ENCODE measurements around the gene MAPRE3.

Gene MAPRE3

DNA sequence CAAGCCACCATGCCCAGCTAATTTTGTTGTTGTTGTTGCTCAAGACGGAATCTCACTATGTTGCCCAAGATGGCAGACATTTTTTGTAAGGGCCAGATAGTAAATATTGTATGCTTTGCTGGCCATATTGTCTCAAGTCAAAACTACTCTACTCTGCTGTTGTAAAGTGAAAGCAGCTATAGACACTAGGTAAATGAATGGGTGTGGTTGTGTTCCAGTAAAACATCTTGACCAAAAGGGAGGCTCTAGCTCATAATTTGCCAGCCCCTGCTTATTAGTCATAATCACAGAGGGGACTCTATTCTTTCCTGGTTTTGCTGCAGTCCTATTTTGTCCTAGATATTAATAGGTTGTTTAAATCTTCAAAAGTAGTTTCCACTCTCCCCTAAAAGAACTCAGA is 24.5 kb downstream of the MAPRE3 start:
- Histone ChIP-seq H3K9ac (ENCODE audit: insufficient read length, low read depth) (no peak overlapping the region), H3K4me3 (ENCODE audit: insufficient read length, low read depth) (no peak overlapping the region)
- no peak for TF ChIP-seq ZNF274 (IDR thresholded peaks at IDR 0.05; ENCODE audit: low read depth, low read length)
- TF ChIP-seq YY1 (IDR thresholded peaks at IDR 0.05; ENCODE audit: insufficient read depth, insufficient read length), result no peak
- no peak for TF ChIP-seq SUZ12 (IDR thresholded peaks at IDR 0.05; ENCODE audit: extremely low read depth, insufficient read depth, insufficient read length)

DNA sequence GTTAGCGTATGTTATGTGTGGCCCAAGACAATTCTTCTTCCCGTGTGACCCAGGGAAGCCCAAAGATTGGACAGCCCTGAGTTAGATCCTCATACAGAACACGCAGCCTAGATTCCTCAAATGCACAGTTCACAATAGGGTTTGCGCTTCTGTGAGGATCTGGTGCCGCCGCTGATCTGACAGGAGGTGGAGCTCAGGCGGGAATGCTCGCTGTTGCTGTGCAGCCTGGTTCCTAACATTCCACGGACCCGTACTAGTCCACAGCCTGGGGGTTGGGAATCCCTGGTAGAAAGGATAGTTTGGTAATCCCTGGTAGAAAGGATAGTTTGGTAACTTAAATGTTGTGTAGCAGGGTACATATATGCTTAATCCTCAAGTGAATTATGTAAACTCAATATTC is 27.0 kb downstream of the MAPRE3 start:
- Histone ChIP-seq H3K36me3 (ENCODE audit: insufficient read depth, insufficient read length, low read length) (no peaks in the 10 kb centered on the region), H3K4me3 (ENCODE audit: insufficient read length, low read depth) (no peak overlapping the region), H3K27me3 (ENCODE audit: insufficient read depth, insufficient read length) (no peaks in the 10 kb centered on the region), H3K9ac (ENCODE audit: insufficient read length, low read depth) (no peak overlapping the region), H3K9me3 (ENCODE audit: insufficient read depth, low read length) (no peaks in the 10 kb centered on the region), H3K4me1 (ENCODE audit: insufficient read depth, insufficient read length) (no peaks in the 10 kb centered on the region)
- no peak for DNase-seq (ENCODE audit: low read depth, low spot score)
- no peak for TF ChIP-seq SUZ12 (IDR thresholded peaks at IDR 0.05; ENCODE audit: extremely low read depth, insufficient read depth, insufficient read length)
- no peak for TF ChIP-seq YY1 (IDR thresholded peaks at IDR 0.05; ENCODE audit: insufficient read depth, insufficient read length)
- no peak for TF ChIP-seq ZNF274 (IDR thresholded peaks at IDR 0.05; ENCODE audit: low read depth, low read length)

More for the DNA sequence above, 24.5 kb downstream of the MAPRE3 start:
- DNase-seq (ENCODE audit: low read depth, low spot score), result no peak
- no peaks in the 10 kb centered on the region for H3K4me1 ChIP-seq (ENCODE audit: insufficient read depth, insufficient read length)
- H3K9me3 ChIP-seq (ENCODE audit: insufficient read depth, low read length), result no peaks in the 10 kb centered on the region
- H3K27me3 ChIP-seq (ENCODE audit: insufficient read depth, insufficient read length), result no peaks in the 10 kb centered on the region
- no peaks in the 10 kb centered on the region for H3K36me3 ChIP-seq (ENCODE audit: insufficient read depth, insufficient read length, low read length)

DNA sequence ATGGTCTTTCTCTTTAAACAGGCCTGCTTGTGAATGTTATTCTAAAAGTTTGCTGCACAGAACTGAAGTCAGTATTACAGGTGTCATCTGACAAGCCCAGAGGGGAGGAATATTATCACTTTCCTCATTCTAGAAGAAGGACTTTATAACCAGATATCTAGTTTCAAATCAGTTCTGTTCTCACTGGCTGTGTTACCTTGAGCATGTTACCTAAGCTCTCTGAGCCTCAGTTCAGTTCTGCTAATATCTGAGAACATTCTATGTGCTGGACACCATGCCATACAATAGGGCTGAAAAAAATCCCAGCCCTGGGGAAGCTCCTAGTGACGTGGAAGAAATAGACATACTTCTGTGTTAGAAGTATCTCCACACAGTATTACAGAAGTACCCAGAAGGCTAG is 27.9 kb downstream of the MAPRE3 start:
- no peak for DNase-seq (ENCODE audit: low read depth, low spot score)
- no peak for TF ChIP-seq SUZ12 (IDR thresholded peaks at IDR 0.05; ENCODE audit: extremely low read depth, insufficient read depth, insufficient read length)
- no peak for TF ChIP-seq ZNF274 (IDR thresholded peaks at IDR 0.05; ENCODE audit: low read depth, low read length)
- H3K27me3 ChIP-seq (ENCODE audit: insufficient read depth, insufficient read length), result no peaks in the 10 kb centered on the region
- no peaks in the 10 kb centered on the region for H3K9me3 ChIP-seq (ENCODE audit: insufficient read depth, low read length)
- H3K36me3 ChIP-seq (ENCODE audit: insufficient read depth, insufficient read length, low read length), result no peaks in the 10 kb centered on the region
- no peak overlapping the region for H3K9ac ChIP-seq (ENCODE audit: insufficient read length, low read depth)
- no peak overlapping the region for H3K4me3 ChIP-seq (ENCODE audit: insufficient read length, low read depth)
- no peaks in the 10 kb centered on the region for H3K4me1 ChIP-seq (ENCODE audit: insufficient read depth, insufficient read length)

DNA sequence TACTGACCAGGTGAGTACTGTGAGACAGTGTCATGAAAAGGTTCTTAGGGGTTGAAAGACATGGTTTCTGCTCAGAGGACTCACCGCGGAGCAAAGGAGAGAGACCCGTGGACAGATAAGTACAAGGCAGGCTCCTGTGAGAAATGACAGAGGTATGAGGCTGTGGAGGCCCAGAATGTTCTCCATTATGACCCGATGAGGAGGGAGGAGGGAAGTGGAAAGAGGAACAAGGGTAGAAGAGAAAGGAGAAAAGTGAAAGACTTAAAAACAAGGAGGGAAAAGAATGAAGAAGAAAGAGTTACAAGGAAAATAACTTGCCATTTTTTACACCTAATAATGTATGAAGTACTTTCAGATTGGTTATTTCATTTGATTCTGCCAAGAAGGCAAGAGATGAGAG is 29.8 kb downstream of the MAPRE3 start:
- TF ChIP-seq ZNF274 (IDR thresholded peaks at IDR 0.05; ENCODE audit: low read depth, low read length), result no peak
- no peak for TF ChIP-seq SUZ12 (IDR thresholded peaks at IDR 0.05; ENCODE audit: extremely low read depth, insufficient read depth, insufficient read length)
- no peak for TF ChIP-seq YY1 (IDR thresholded peaks at IDR 0.05; ENCODE audit: insufficient read depth, insufficient read length)
- H3K27me3 ChIP-seq (ENCODE audit: insufficient read depth, insufficient read length), result no peaks in the 10 kb centered on the region
- H3K9ac ChIP-seq (ENCODE audit: insufficient read length, low read depth), result no peak overlapping the region
- H3K4me1 ChIP-seq (ENCODE audit: insufficient read depth, insufficient read length), result no peaks in the 10 kb centered on the region
- H3K4me3 ChIP-seq (ENCODE audit: insufficient read length, low read depth), result no peak overlapping the region
- H3K36me3 ChIP-seq (ENCODE audit: insufficient read depth, insufficient read length, low read length), result no peaks in the 10 kb centered on the region
- no peaks in the 10 kb centered on the region for H3K9me3 ChIP-seq (ENCODE audit: insufficient read depth, low read length)
- no peak for DNase-seq (ENCODE audit: low read depth, low spot score)

DNA sequence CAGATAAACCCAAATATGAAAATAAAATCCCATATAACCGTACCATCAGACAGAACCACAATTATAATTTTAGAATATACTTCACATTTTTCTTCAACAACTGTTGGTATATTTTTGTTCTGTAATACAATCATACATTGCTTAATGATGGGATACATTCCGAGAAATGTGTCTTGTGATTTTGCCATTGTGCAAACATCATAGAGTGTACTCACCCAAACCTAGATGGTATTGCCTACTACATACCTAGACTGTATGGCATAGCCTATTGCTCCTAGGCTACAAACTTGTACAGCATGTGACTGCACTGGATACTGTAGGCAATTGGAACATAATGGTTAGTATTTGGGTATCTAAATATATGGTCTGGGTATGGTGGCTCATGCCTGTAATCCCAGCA is 30.6 kb downstream of the MAPRE3 start:
- TF ChIP-seq YY1 (IDR thresholded peaks at IDR 0.05; ENCODE audit: insufficient read depth, insufficient read length), result no peak
- no peak for TF ChIP-seq SUZ12 (IDR thresholded peaks at IDR 0.05; ENCODE audit: extremely low read depth, insufficient read depth, insufficient read length)
- no peak for TF ChIP-seq ZNF274 (IDR thresholded peaks at IDR 0.05; ENCODE audit: low read depth, low read length)
- no peaks in the 10 kb centered on the region for H3K9me3 ChIP-seq (ENCODE audit: insufficient read depth, low read length)
- H3K9ac ChIP-seq (ENCODE audit: insufficient read length, low read depth), result no peak overlapping the region
- no peak for DNase-seq (ENCODE audit: low read depth, low spot score)
- no peak overlapping the region for H3K4me3 ChIP-seq (ENCODE audit: insufficient read length, low read depth)
- H3K4me1 ChIP-seq (ENCODE audit: insufficient read depth, insufficient read length), result no peaks in the 10 kb centered on the region
- no peaks in the 10 kb centered on the region for H3K36me3 ChIP-seq (ENCODE audit: insufficient read depth, insufficient read length, low read length)
- H3K27me3 ChIP-seq (ENCODE audit: insufficient read depth, insufficient read length), result no peaks in the 10 kb centered on the region

DNA sequence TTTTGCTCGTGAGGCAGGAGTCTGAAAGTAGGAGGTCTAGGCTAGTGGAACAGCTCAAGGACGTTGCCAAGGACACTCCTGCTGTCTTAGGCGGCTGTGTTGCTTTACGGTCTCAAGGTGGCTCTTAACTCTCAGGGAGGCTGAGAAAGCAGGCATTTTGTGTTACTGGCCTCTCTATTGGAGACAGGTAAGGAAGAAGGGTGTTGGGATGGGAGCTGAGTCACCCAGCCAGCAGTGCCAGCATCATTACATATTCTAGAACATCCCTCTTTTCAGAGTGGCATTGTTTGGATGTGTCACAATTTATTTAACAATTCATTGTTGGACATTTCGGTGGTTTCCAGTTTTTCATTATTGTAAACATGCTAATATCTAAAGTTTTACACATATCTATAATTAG is 31.5 kb downstream of the MAPRE3 start:
- Histone ChIP-seq H3K4me3 (ENCODE audit: insufficient read length, low read depth) (no peak overlapping the region), H3K4me1 (ENCODE audit: insufficient read depth, insufficient read length) (no peaks in the 10 kb centered on the region), H3K9me3 (ENCODE audit: insufficient read depth, low read length) (no peaks in the 10 kb centered on the region), H3K36me3 (ENCODE audit: insufficient read depth, insufficient read length, low read length) (no peaks in the 10 kb centered on the region), H3K27me3 (ENCODE audit: insufficient read depth, insufficient read length) (no peaks in the 10 kb centered on the region), H3K9ac (ENCODE audit: insufficient read length, low read depth) (no peak overlapping the region)
- DNase-seq (ENCODE audit: low read depth, low spot score), result no peak
- TF ChIP-seq ZNF274 (IDR thresholded peaks at IDR 0.05; ENCODE audit: low read depth, low read length), result no peak
- no peak for TF ChIP-seq YY1 (IDR thresholded peaks at IDR 0.05; ENCODE audit: insufficient read depth, insufficient read length)
- TF ChIP-seq SUZ12 (IDR thresholded peaks at IDR 0.05; ENCODE audit: extremely low read depth, insufficient read depth, insufficient read length), result no peak

DNA sequence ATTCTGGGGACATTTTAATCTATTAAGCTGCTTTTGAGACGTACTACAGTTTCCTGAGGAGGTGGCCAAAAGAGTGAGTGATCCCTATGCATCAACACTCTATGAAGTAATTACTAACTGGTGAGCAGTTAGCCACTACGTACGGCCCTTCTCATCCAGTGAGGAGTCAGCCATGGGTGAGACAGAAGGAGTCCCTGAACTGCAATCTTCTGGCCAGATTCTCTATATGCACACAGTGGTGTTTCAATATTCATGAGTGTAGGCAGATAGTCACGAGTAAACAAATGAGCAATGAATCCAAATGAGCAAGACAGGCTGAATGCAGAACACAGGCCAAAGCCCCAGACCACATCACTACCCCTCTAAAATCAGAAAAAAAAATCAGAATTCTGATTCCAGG is 32.6 kb downstream of the MAPRE3 start:
- Histone ChIP-seq H3K36me3 (ENCODE audit: insufficient read depth, insufficient read length, low read length) (no peaks in the 10 kb centered on the region), H3K9ac (ENCODE audit: insufficient read length, low read depth) (no peak overlapping the region), H3K27me3 (ENCODE audit: insufficient read depth, insufficient read length) (no peaks in the 10 kb centered on the region), H3K9me3 (ENCODE audit: insufficient read depth, low read length) (no peaks in the 10 kb centered on the region), H3K4me3 (ENCODE audit: insufficient read length, low read depth) (no peak overlapping the region), H3K4me1 (ENCODE audit: insufficient read depth, insufficient read length) (no peaks in the 10 kb centered on the region)
- TF ChIP-seq YY1 (IDR thresholded peaks at IDR 0.05; ENCODE audit: insufficient read depth, insufficient read length) (no peak), SUZ12 (IDR thresholded peaks at IDR 0.05; ENCODE audit: extremely low read depth, insufficient read depth, insufficient read length) (no peak), ZNF274 (IDR thresholded peaks at IDR 0.05; ENCODE audit: low read depth, low read length) (no peak)
- DNase-seq (ENCODE audit: low read depth, low spot score), result no peak

DNA sequence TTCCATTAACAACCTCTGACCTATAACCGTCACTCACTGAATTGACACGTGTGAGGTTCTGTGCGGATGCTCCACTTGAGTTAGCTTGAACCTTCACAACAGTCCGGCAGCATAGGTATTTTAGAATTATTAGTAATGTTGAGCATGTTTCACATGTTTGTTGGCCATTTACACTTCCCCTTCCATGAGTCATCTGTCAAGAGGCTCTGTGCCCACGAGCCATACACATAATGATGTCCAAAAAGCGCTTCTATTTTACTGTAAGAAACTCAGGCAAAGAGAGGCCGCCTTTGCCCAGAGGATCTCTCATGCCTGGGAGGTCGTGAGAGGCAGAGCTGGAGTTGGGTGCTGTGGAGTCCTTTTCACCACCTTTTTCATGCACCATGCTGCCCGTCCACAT is 33.4 kb downstream of the MAPRE3 start:
- Histone ChIP-seq H3K9me3 (ENCODE audit: insufficient read depth, low read length) (no peaks in the 10 kb centered on the region), H3K4me3 (ENCODE audit: insufficient read length, low read depth) (no peak overlapping the region), H3K9ac (ENCODE audit: insufficient read length, low read depth) (no peak overlapping the region), H3K27me3 (ENCODE audit: insufficient read depth, insufficient read length) (no peaks in the 10 kb centered on the region), H3K4me1 (ENCODE audit: insufficient read depth, insufficient read length) (no peaks in the 10 kb centered on the region), H3K36me3 (ENCODE audit: insufficient read depth, insufficient read length, low read length) (no peaks in the 10 kb centered on the region)
- TF ChIP-seq SUZ12 (IDR thresholded peaks at IDR 0.05; ENCODE audit: extremely low read depth, insufficient read depth, insufficient read length), result no peak
- no peak for TF ChIP-seq YY1 (IDR thresholded peaks at IDR 0.05; ENCODE audit: insufficient read depth, insufficient read length)
- TF ChIP-seq ZNF274 (IDR thresholded peaks at IDR 0.05; ENCODE audit: low read depth, low read length), result no peak
- no peak for DNase-seq (ENCODE audit: low read depth, low spot score)

Data from NT2/D1 (cell line).